ENCODE measurements around the gene GNB2. TPM values are rescaled to one million over a fixed set of nuclear protein-coding genes. Genes with fewer than 3 reads are reported as not detected.
"Not testable (repeated sequence)": the region's sequence is repeated elsewhere in the genome, so short reads cannot be mapped to it uniquely, and the experiment has no call there.

Gene GNB2
- polyA plus RNA-seq, 1 experiment = 172 TPM

- Histone ChIP-seq H3K36me3 (ENCODE audit: control insufficient read depth, insufficient read depth, low read length) (no peaks in the 10 kb centered on the region), H3K4me3 (ENCODE audit: low read depth, low read length) (no peak overlapping the region), H3K27me3 (ENCODE audit: control insufficient read depth, insufficient read depth, low read length) (peaks cover 6% of the 10 kb centered on the region)
- CTCF ChIA-PET = interaction anchor here (0.8 kb wide), 1 partner anchor 17 kb away, joined by 4 read pairs; no protein-coding TSS in a partner anchor
- TF ChIP-seq CTCF (IDR thresholded peaks at IDR 0.05; ENCODE audit: insufficient read depth, low read depth, low read length) = no peak
- POLR2A ChIA-PET = no interaction called here
- no peak for DNase-seq (ENCODE audit: low read depth)
Measured at GRCh38 chr7:100649826-100650565, 23.5 kb upstream of the GNB2 start.

GRCh38 chr7:100654908-100655831 is 18.4 kb upstream of the GNB2 start:
- TF ChIP-seq CTCF (IDR thresholded peaks at IDR 0.05; ENCODE audit: insufficient read depth, low read depth, low read length) = no peak
- CTCF ChIA-PET = no interaction called here
- POLR2A ChIA-PET = no interaction called here
- Histone ChIP-seq H3K36me3 (ENCODE audit: control insufficient read depth, insufficient read depth, low read length) (no peaks in the 10 kb centered on the region), H3K27me3 (ENCODE audit: control insufficient read depth, insufficient read depth, low read length) (peaks cover 4% of the 10 kb centered on the region), H3K4me3 (ENCODE audit: low read depth, low read length) (no peak overlapping the region)
- DNase-seq (ENCODE audit: low read depth) = no peak

DNA sequence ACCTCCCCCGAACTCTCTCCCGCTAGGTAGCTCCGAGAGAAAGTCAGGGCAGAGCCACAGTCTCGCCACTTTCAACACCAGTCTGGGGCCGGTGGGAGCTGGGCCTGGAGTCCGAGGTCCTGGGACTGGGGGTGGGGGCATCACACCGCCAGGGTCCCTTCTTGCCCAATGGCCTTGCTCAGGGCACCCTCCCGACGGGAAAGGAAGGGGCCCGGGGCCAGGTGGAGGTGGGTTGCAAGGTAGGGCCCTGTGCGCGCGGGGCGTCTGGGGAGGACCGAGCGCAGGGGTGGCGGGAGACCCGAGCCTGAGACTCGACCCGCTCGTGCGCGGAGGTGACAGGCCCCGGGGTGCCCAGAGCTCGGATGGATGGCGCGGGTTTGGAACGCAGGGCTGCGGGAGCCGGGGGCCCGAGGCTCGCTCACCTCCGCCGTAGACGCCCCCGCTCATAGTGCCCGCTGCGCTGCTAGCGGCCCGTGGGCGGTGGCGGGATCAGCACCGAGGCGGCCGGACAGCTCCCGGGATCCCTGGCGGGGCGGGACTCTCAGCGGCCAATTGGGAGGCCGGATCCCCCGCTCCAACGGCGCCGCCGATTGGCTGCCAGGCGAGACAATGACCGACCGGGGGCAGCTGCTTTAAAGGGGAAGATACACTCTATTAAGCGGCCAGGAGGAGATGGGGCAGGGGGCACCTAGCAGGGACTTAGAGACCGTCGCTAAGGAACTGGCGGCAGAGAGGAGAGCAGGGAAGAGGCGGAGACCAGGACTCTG is 17.4 kb upstream of the GNB2 start, which contains the start of gene ACTL6B:
Gene ACTL6B (minus strand): TSS at position 541 of the 767 bp plus-strand sequence. CDS start 94 bp downstream, at position 447.
- POLR2A ChIA-PET = no interaction called here
- H3K27me3 ChIP-seq (ENCODE audit: control insufficient read depth, insufficient read depth, low read length) = peaks cover 4% of the 10 kb centered on the region
- no peak for DNase-seq (ENCODE audit: low read depth)

DNA sequence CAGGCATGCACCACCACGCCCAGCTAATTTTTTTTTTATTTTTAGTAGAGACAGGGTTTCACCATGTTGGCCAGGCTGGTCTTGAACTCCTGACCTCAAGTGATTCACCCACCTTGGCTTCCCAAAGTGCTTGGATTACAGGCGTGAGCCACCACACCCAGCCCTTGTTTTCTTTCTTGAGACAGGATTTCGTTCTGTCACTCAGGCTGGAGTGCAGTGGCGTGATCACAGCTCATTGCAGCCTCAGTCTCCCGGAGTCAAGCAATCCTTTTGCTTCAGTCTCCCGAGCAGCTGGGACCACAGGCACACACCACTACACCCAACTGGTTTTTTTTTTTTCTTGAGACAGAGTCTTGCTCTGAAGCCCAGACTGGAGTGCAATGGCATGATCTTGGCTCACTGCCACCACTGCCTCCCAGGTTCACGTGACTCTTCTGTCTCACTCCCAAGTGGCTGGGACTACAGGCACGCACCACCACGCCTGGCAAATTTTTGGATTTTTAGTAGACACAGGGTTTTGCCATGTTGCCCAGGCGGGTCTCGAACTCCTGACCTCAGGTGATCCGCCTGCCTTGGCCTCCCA is 11.3 kb upstream of the GNB2 start:
- H3K4me3 ChIP-seq (ENCODE audit: low read depth, low read length); DNase-seq (ENCODE audit: low read depth); H3K36me3 ChIP-seq (ENCODE audit: control insufficient read depth, insufficient read depth, low read length); H3K27me3 ChIP-seq (ENCODE audit: control insufficient read depth, insufficient read depth, low read length); POLR2A ChIA-PET: not testable (repeated sequence)
- CTCF ChIA-PET = interaction anchor here (1.1 to 2.7 kb wide), 2 partner anchors 29 to 98 kb away, joined by 4 to 7 read pairs; no protein-coding TSS in a partner anchor

More for the DNA sequence above, 17.4 kb upstream of the GNB2 start, which contains the start of gene ACTL6B:
- Histone ChIP-seq H3K36me3 (ENCODE audit: control insufficient read depth, insufficient read depth, low read length) (no peaks in the 10 kb centered on the region), H3K4me3 (ENCODE audit: low read depth, low read length) (no peak within 1 kb of the TSS)
- TF ChIP-seq CTCF (IDR thresholded peaks at IDR 0.05; ENCODE audit: insufficient read depth, low read depth, low read length) = no peak
- CTCF ChIA-PET = interaction anchor here (1.2 kb wide), 1 partner anchor 23 kb away, joined by 3 read pairs; no protein-coding TSS in a partner anchor

- no peak for TF ChIP-seq CTCF (IDR thresholded peaks at IDR 0.05; ENCODE audit: insufficient read depth, low read depth, low read length)
- CTCF ChIA-PET = no interaction called here
- peaks cover 5% of the 10 kb centered on the region for H3K27me3 ChIP-seq (ENCODE audit: control insufficient read depth, insufficient read depth, low read length)
- no peak overlapping the region for H3K4me3 ChIP-seq (ENCODE audit: low read depth, low read length)
- no peak for DNase-seq (ENCODE audit: low read depth)
- POLR2A ChIA-PET = no interaction called here
- no peaks in the 10 kb centered on the region for H3K36me3 ChIP-seq (ENCODE audit: control insufficient read depth, insufficient read depth, low read length)
Measured at GRCh38 chr7:100665168-100665726, 8.3 kb upstream of the GNB2 start.

Data from BJ (cell line).